ENCODE measurements around the gene YPEL4. TPM values are rescaled to one million over a fixed set of nuclear protein-coding genes. Genes with fewer than 3 reads are reported as not detected.

The YPEL4 gene
- total RNA-seq, 1 experiment from 2014 or later = 0.28 TPM

DNA sequence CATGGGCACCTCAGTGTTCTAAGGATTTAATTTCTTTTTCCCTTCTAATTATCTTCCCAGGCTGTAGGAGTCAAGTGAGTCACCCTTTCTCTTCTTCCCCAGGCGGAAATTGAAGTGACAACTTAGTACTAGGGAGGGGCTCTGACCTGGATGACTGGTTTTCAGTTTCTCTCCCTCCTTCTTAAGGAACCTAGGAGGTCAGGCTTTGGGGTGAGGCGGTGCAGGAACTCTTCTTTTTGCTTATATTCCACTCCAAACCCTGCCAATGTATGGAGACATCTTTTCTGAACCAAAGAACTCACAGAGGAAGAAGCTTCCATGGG lies 30.8 kb upstream of the YPEL4 start:
- H3K27me3 Mint-ChIP-seq (ENCODE audit: unreplicated experiment) = no peaks in the 10 kb centered on the region
- intact Hi-C loops (cut with micrococcal nuclease; ENCODE audit: unreplicated experiment) = no loop called here

DNA sequence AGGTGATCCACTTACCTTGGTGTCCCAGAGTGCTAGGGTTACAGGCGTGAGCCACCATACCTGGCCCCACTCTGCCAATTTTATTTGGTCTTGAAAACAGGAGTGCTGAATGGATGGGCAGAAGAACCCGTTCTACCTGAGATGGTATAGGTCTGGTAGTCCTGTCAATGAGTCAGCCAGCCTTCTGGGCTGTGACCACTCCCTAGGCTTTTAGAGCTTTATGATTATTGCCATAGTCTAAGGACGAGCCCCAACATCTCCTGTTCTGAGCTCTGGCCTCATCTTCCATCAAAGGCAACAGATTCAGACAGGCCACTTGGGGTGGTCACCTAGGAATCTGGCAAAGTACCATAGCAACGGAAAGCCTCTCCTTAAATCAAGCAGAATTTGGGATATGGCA lies 29.7 kb upstream of the YPEL4 start:
- Mint-ChIP-seq H3K36me3 (ENCODE audit: insufficient read depth, unreplicated experiment) (peaks cover 65% of the 10 kb centered on the region), H3K4me3 (ENCODE audit: low read depth, unreplicated experiment) (no peak overlapping the region), H3K27ac (ENCODE audit: unreplicated experiment) (no peak overlapping the region), H3K4me1 (ENCODE audit: low read depth, unreplicated experiment) (peaks cover 39% of the 10 kb centered on the region), H3K9me3 (ENCODE audit: low read depth, unreplicated experiment) (no peaks in the 10 kb centered on the region), H3K27me3 (ENCODE audit: unreplicated experiment) (no peaks in the 10 kb centered on the region)
- DNase-seq = no peak
- TF ChIP-seq, protein P1, sequence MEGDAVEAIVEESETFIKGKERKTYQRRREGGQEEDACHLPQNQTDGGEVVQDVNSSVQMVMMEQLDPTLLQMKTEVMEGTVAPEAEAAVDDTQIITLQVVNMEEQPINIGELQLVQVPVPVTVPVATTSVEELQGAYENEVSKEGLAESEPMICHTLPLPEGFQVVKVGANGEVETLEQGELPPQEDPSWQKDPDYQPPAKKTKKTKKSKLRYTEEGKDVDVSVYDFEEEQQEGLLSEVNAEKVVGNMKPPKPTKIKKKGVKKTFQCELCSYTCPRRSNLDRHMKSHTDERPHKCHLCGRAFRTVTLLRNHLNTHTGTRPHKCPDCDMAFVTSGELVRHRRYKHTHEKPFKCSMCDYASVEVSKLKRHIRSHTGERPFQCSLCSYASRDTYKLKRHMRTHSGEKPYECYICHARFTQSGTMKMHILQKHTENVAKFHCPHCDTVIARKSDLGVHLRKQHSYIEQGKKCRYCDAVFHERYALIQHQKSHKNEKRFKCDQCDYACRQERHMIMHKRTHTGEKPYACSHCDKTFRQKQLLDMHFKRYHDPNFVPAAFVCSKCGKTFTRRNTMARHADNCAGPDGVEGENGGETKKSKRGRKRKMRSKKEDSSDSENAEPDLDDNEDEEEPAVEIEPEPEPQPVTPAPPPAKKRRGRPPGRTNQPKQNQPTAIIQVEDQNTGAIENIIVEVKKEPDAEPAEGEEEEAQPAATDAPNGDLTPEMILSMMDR (IDR thresholded peaks at IDR 0.05; ENCODE audit: unreplicated experiment) = no peak
- CTCF ChIA-PET = no interaction called here
- intact Hi-C loops (cut with micrococcal nuclease; ENCODE audit: unreplicated experiment) = no loop called here
- BruUV-seq (replicated peaks) = no TSS peak

More for the DNA sequence above, 30.8 kb upstream of the YPEL4 start:
- no TSS peak for BruUV-seq (replicated peaks)
- TF ChIP-seq, protein P1 (IDR thresholded peaks at IDR 0.05; ENCODE audit: unreplicated experiment) = no peak
- Mint-ChIP-seq H3K27ac (ENCODE audit: unreplicated experiment) (peak overlapping the region; percentile 37), H3K4me1 (ENCODE audit: low read depth, unreplicated experiment) (peaks cover 29% of the 10 kb centered on the region), H3K4me3 (ENCODE audit: low read depth, unreplicated experiment) (no peak overlapping the region), H3K9me3 (ENCODE audit: low read depth, unreplicated experiment) (no peaks in the 10 kb centered on the region), H3K36me3 (ENCODE audit: insufficient read depth, unreplicated experiment) (peaks cover 67% of the 10 kb centered on the region)
- peak; percentile 31 for DNase-seq
- CTCF ChIA-PET = no interaction called here

DNA sequence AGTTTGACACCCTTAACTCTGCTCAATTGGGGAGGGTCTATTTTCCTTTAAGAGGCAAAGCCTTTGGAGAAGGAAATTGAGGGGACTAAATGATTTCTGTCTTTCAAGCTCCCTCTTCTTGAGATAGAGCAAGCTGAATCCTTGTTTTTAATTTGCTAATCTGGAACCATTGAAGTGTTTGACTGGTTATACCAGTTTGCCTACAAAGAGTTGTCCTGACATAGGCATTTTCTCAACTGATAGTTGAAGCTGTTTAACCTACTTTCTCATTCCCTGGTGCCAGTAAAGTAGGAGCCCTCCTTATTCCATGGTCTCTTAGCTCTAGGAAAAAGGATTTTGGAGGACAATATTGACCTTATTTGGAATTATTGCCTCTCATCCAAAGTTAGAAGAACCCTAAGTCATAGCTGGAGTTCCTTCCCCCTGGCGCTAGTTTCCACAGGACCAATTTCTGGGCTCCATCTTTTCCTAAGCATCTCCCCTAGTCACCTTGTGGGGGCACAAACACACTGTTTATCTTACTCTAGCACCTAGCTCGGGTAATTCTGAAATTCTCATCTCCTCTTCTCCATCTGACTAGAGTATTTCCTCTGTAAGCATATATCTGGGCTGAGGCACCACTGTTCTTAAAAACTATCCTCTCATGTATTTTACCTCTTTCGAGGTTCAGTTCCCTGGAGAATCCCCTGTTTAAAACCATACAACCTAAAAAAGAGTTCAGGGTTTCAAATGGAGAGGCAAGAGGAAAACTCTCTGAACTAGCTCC lies 25.6 kb upstream of the YPEL4 start:
- Mint-ChIP-seq H3K4me3 (ENCODE audit: low read depth, unreplicated experiment) (no peak overlapping the region), H3K27me3 (ENCODE audit: unreplicated experiment) (no peaks in the 10 kb centered on the region), H3K36me3 (ENCODE audit: insufficient read depth, unreplicated experiment) (peaks cover 68% of the 10 kb centered on the region), H3K27ac (ENCODE audit: unreplicated experiment) (no peak overlapping the region), H3K9me3 (ENCODE audit: low read depth, unreplicated experiment) (no peaks in the 10 kb centered on the region), H3K4me1 (ENCODE audit: low read depth, unreplicated experiment) (peaks cover 45% of the 10 kb centered on the region)
- TF ChIP-seq, protein P1 (IDR thresholded peaks at IDR 0.05; ENCODE audit: unreplicated experiment) = no peak
- BruUV-seq (replicated peaks) = no TSS peak
- CTCF ChIA-PET = interaction anchor here (0.6 to 1.2 kb wide), 3 partner anchors 28 to 848 kb away, joined by 3 to 4 read pairs (median 3); partner anchors contain the start of genes MED19 and TMX2
- intact Hi-C loops (cut with micrococcal nuclease; ENCODE audit: unreplicated experiment) = no loop called here
- no peak for DNase-seq

DNA sequence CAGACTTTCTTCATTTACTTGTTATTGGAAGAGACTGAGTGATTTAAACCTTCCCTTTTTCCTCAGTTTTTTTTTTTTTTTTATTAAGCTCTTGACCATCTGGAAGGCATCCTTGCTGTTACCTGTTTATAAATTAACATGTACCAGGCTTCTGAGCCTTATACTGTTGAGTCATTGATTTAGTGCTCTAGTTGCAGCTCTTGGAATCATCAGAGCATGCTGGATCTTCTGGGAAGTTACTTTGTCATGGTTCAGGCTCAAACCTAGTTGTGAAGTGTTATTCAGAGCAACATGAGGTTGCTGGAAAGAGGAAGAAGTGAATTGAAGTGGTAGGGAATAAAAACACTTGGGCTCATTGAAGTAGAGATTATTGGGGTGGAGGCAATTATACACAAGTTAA lies 24.5 kb upstream of the YPEL4 start:
- Mint-ChIP-seq H3K27ac (ENCODE audit: unreplicated experiment) (no peak overlapping the region), H3K9me3 (ENCODE audit: low read depth, unreplicated experiment) (no peaks in the 10 kb centered on the region), H3K4me3 (ENCODE audit: low read depth, unreplicated experiment) (no peak overlapping the region), H3K27me3 (ENCODE audit: unreplicated experiment) (no peaks in the 10 kb centered on the region), H3K4me1 (ENCODE audit: low read depth, unreplicated experiment) (peaks cover 45% of the 10 kb centered on the region), H3K36me3 (ENCODE audit: insufficient read depth, unreplicated experiment) (peaks cover 77% of the 10 kb centered on the region)
- no TSS peak for BruUV-seq (replicated peaks)
- intact Hi-C loops (cut with micrococcal nuclease; ENCODE audit: unreplicated experiment) = no loop called here
- CTCF ChIA-PET = interaction anchor here (0.6 to 1.2 kb wide), 2 partner anchors 38 to 1885 kb away, joined by 4 read pairs; partner anchors contain the start of genes MED19 and TMX2
- no peak for DNase-seq
- TF ChIP-seq, protein P1 (IDR thresholded peaks at IDR 0.05; ENCODE audit: unreplicated experiment) = no peak
